K562 (cell line): ENCODE measurements around the gene VPS26A. TPM values are rescaled to one million over a fixed set of nuclear protein-coding genes. Genes with fewer than 3 reads are reported as not detected.

ENCODE experiments used
- ETV1 ChIP-seq: fragments of 450-650 bp; conservative IDR thresholded peaks from 2 replicates; pipeline ENCODE4 v1.6.1; 2016; ENCODE audit warnings: missing genetic modification characterization, control low read depth, low read depth, missing compliant biosample characterization
- PBX2 ChIP-seq, 2 experiments: IDR thresholded peaks in 1 of 2; conservative IDR thresholded peaks in 1 of 2; 2 replicates each; pipeline ENCODE4 v1.6.1; 2016; ENCODE audit warnings: low read depth in 2 of 2, mild to moderate bottlenecking in 1 of 2, missing compliant biosample characterization in 1 of 2, missing genetic modification characterization in 1 of 2, moderate library complexity in 1 of 2
- TCF7 ChIP-seq: sonication (generic); IDR thresholded peaks from 2 replicates; pipeline ENCODE4 v1.6.1; 2016; ENCODE audit warnings: antibody characterized with exemption, borderline replicate concordance
- ZFP91 ChIP-seq: sonication (generic); formaldehyde crosslinking; IDR thresholded peaks from 2 replicates; pipeline ENCODE4 v1.8.0; 2022; ENCODE audit warnings: mild to moderate bottlenecking, missing genetic modification reagents
- ZNF184 ChIP-seq: sonication (generic); formaldehyde crosslinking; IDR thresholded peaks from 2 replicates; pipeline ENCODE4 v1.5.0; 2020; ENCODE audit warnings: missing genetic modification reagents
- ZNF347 ChIP-seq: fragments of 450-650 bp; formaldehyde crosslinking; IDR thresholded peaks from 2 replicates; pipeline ENCODE4 v1.4.0; 2020; ENCODE audit warnings: low read depth, mild to moderate bottlenecking, moderate library complexity
- ZNF766 ChIP-seq: fragments of 200-800 bp; sonication (Bioruptor generic); conservative IDR thresholded peaks from 2 replicates; pipeline ENCODE4 v1.6.1; 2016; ENCODE audit warnings: missing genetic modification characterization, missing compliant biosample characterization
- polyA plus RNA-seq, 8 experiments: library from polyadenylated mRNA; depleted of rRNA in 4 of 8; stranded (reverse) in 5 of 8; unstranded in 3 of 8; fragments of >200 nt; fragmentation: Nextera tagmentation in 2 of 8; fragmentation: Illumina TruSeq in 1 of 8; extraction: Ambion mirVana in 2 of 8; extraction: Trizol in 1 of 8; gene quantifications; 2 replicates each; pipeline versions ENCODE4 v1.2.1 to v1.2.3, GENCODE V29; 2011 to 2014; ENCODE audit warnings: inconsistent platforms in 1 of 8, missing spikeins in 1 of 8
- total RNA-seq, 7 experiments: library from RNA; depleted of rRNA in 6 of 7; stranded (reverse); fragments of >200 nt in 6 of 7; fragmentation: Illumina TruSeq in 2 of 7; extraction: Trizol in 2 of 7; gene quantifications; 2 replicates each; pipeline versions ENCODE4 v1.2.1 to v1.2.3, GENCODE V29; 2011 to 2021; ENCODE audit warnings: low replicate concordance in 1 of 7
- TF ChIP-seq, protein P1 (sequence below): fragments of 450-650 bp; IDR thresholded peaks from 2 replicates; pipeline ENCODE4 v1.6.1; 2016; ENCODE audit warnings: mild to moderate bottlenecking, moderate library complexity
- TF ChIP-seq, protein P2 (sequence below): fragments of 200-800 bp; sonication (Bioruptor generic); IDR thresholded peaks from 2 replicates; pipeline ENCODE4 v1.6.1; 2017; ENCODE audit warnings: missing genetic modification characterization, missing compliant biosample characterization

The VPS26A gene
- total and polyA plus RNA-seq, 9 of the 15 experiments (the other 6 are each of a cell fraction or from before 2014, with no cell fraction given), result 47.1 to 137 (median 69.3) TPM

- TF ChIP-seq, protein P1, sequence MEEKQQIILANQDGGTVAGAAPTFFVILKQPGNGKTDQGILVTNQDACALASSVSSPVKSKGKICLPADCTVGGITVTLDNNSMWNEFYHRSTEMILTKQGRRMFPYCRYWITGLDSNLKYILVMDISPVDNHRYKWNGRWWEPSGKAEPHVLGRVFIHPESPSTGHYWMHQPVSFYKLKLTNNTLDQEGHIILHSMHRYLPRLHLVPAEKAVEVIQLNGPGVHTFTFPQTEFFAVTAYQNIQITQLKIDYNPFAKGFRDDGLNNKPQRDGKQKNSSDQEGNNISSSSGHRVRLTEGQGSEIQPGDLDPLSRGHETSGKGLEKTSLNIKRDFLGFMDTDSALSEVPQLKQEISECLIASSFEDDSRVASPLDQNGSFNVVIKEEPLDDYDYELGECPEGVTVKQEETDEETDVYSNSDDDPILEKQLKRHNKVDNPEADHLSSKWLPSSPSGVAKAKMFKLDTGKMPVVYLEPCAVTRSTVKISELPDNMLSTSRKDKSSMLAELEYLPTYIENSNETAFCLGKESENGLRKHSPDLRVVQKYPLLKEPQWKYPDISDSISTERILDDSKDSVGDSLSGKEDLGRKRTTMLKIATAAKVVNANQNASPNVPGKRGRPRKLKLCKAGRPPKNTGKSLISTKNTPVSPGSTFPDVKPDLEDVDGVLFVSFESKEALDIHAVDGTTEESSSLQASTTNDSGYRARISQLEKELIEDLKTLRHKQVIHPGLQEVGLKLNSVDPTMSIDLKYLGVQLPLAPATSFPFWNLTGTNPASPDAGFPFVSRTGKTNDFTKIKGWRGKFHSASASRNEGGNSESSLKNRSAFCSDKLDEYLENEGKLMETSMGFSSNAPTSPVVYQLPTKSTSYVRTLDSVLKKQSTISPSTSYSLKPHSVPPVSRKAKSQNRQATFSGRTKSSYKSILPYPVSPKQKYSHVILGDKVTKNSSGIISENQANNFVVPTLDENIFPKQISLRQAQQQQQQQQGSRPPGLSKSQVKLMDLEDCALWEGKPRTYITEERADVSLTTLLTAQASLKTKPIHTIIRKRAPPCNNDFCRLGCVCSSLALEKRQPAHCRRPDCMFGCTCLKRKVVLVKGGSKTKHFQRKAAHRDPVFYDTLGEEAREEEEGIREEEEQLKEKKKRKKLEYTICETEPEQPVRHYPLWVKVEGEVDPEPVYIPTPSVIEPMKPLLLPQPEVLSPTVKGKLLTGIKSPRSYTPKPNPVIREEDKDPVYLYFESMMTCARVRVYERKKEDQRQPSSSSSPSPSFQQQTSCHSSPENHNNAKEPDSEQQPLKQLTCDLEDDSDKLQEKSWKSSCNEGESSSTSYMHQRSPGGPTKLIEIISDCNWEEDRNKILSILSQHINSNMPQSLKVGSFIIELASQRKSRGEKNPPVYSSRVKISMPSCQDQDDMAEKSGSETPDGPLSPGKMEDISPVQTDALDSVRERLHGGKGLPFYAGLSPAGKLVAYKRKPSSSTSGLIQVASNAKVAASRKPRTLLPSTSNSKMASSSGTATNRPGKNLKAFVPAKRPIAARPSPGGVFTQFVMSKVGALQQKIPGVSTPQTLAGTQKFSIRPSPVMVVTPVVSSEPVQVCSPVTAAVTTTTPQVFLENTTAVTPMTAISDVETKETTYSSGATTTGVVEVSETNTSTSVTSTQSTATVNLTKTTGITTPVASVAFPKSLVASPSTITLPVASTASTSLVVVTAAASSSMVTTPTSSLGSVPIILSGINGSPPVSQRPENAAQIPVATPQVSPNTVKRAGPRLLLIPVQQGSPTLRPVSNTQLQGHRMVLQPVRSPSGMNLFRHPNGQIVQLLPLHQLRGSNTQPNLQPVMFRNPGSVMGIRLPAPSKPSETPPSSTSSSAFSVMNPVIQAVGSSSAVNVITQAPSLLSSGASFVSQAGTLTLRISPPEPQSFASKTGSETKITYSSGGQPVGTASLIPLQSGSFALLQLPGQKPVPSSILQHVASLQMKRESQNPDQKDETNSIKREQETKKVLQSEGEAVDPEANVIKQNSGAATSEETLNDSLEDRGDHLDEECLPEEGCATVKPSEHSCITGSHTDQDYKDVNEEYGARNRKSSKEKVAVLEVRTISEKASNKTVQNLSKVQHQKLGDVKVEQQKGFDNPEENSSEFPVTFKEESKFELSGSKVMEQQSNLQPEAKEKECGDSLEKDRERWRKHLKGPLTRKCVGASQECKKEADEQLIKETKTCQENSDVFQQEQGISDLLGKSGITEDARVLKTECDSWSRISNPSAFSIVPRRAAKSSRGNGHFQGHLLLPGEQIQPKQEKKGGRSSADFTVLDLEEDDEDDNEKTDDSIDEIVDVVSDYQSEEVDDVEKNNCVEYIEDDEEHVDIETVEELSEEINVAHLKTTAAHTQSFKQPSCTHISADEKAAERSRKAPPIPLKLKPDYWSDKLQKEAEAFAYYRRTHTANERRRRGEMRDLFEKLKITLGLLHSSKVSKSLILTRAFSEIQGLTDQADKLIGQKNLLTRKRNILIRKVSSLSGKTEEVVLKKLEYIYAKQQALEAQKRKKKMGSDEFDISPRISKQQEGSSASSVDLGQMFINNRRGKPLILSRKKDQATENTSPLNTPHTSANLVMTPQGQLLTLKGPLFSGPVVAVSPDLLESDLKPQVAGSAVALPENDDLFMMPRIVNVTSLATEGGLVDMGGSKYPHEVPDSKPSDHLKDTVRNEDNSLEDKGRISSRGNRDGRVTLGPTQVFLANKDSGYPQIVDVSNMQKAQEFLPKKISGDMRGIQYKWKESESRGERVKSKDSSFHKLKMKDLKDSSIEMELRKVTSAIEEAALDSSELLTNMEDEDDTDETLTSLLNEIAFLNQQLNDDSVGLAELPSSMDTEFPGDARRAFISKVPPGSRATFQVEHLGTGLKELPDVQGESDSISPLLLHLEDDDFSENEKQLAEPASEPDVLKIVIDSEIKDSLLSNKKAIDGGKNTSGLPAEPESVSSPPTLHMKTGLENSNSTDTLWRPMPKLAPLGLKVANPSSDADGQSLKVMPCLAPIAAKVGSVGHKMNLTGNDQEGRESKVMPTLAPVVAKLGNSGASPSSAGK, result no peak
- no peak for TF ChIP-seq ZNF184 (CRISPR knock-in tag)
- TF ChIP-seq TCF7, result no peak
- TF ChIP-seq PBX2 (CRISPR knock-in tag; IDR thresholded peaks at IDR 0.05; ENCODE audit: low read depth), result no peak
- peak; percentile 40 for TF ChIP-seq PBX2 (tag; conservative IDR thresholded peaks at IDR 0.05; ENCODE audit: low read depth)
- TF ChIP-seq ZFP91 (CRISPR knock-in tag), result no peak
- TF ChIP-seq, protein P2, sequence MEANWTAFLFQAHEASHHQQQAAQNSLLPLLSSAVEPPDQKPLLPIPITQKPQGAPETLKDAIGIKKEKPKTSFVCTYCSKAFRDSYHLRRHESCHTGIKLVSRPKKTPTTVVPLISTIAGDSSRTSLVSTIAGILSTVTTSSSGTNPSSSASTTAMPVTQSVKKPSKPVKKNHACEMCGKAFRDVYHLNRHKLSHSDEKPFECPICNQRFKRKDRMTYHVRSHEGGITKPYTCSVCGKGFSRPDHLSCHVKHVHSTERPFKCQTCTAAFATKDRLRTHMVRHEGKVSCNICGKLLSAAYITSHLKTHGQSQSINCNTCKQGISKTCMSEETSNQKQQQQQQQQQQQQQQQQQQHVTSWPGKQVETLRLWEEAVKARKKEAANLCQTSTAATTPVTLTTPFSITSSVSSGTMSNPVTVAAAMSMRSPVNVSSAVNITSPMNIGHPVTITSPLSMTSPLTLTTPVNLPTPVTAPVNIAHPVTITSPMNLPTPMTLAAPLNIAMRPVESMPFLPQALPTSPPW (CRISPR knock-in tag), result peak; percentile 11; the same call in 1 of the 2 replicates
- TF ChIP-seq ZNF347 (CRISPR knock-in tag), result no peak
- TF ChIP-seq ETV1 (tag), result peak; percentile 30; the same call in 1 of the 2 replicates
- TF ChIP-seq ZNF766 (CRISPR knock-in tag), result no peak
Observed at GRCh38 chr10:69091143-69091651, 32.8 kb upstream of the VPS26A start (continued).
